Lung (tissue), 12 donors: ENCODE results near the gene SLC38A11. TPM values are rescaled to one million over a fixed set of nuclear protein-coding genes. Genes with fewer than 3 reads are reported as not detected.

Experiments used
- ATAC-seq: fragments of 200-7000 bp; cut with Tn5 transposase; one replicate; pipeline ENCODE4 v1.9.1; 2020; ENCODE audit warnings: moderate number of reproducible peaks; ENCODE audit not compliant: insufficient read depth, low FRiP score
- DNase-seq, 3 donors: peaks; one replicate each; pipeline ENCODE4 v3.0.0-alpha.2; 2013 to 2017
- H3K27ac ChIP-seq, 2 donors: one replicate each; pipeline ENCODE4 v1.5.1; 2013; ENCODE audit warnings: mild to moderate bottlenecking in 2 of 2, moderate library complexity in 2 of 2, control low read depth in 1 of 2, inconsistent platforms in 1 of 2, low read depth in 1 of 2, low read length in 1 of 2
- H3K27me3 ChIP-seq, 3 donors: one replicate each; pipeline ENCODE4 v1.5.1; 2013; ENCODE audit warnings: low read length in 2 of 3; ENCODE audit not compliant: control insufficient read depth in 3 of 3, insufficient read depth in 3 of 3
- H3K36me3 ChIP-seq, 4 donors: one replicate each; pipeline ENCODE4 v1.5.1; 2013; ENCODE audit warnings: low read length in 4 of 4, mild to moderate bottlenecking in 1 of 4, moderate library complexity in 1 of 4; ENCODE audit not compliant: control insufficient read depth in 4 of 4, insufficient read depth in 4 of 4
- H3K4me1 ChIP-seq, 5 donors: one replicate each; pipeline ENCODE4 v1.5.1; 2013; ENCODE audit warnings: low read length in 5 of 5, mild to moderate bottlenecking in 2 of 5, moderate library complexity in 1 of 5; ENCODE audit not compliant: control insufficient read depth in 5 of 5, insufficient read depth in 5 of 5
- H3K4me3 ChIP-seq: one replicate; pipeline ENCODE4 v1.5.1; 2013; ENCODE audit warnings: mild to moderate bottlenecking, control low read depth, moderate library complexity
- H3K9ac ChIP-seq, 2 donors: one replicate each; pipeline ENCODE4 v1.5.1; 2013; ENCODE audit warnings: low read length in 2 of 2, control low read depth in 1 of 2; ENCODE audit not compliant: insufficient read depth in 1 of 2
- H3K9me3 ChIP-seq, 4 donors: one replicate each; pipeline ENCODE4 v1.5.1; 2013; ENCODE audit warnings: low read length in 3 of 4, mild to moderate bottlenecking in 1 of 4, moderate library complexity in 1 of 4; ENCODE audit not compliant: control insufficient read depth in 4 of 4, insufficient read depth in 3 of 4
- WGBS, 2 donors: extraction: QIAGEN DNeasy Blood & Tissue Kit; methylation state at CpG; one replicate each; pipeline ENCODE4 v1.1.7; 2013; 5-methylcytosine and 5-hydroxymethylcytosine counted together
- polyA plus RNA-seq, 2 donors: library from polyadenylated mRNA; stranded (reverse); fragments of 200-250 nt; gene quantifications; one replicate each; pipeline ENCODE4 v1.2.1, GENCODE V29; 2013
- total RNA-seq, 2 donors: library from RNA; depleted of rRNA in 1 of 2; stranded (reverse); fragments of >200 nt in 1 of 2; gene quantifications; one replicate each; pipeline ENCODE4 v1.2.1, GENCODE V29; 2014 to 2021
- TF ChIP-seq, protein P1 (sequence below): IDR thresholded peaks from 2 replicates; pipeline ENCODE4 v1.5.1; 2012; ENCODE audit warnings: mild to moderate bottlenecking; ENCODE audit errors: control extremely low read depth, extremely low read depth
- donor health status: control.
- donor health status: control.
- donor health status: Bipolar disorder and iron deficiency.
- donor health status: healthy.
- donor health status: DM: yes; HTN: yes; CAD: no.

The SLC38A11 gene
- total and polyA plus RNA-seq, 4 donors, result 0.10 to 1.2 (median 0.15) TPM; not detected in 1

DNA sequence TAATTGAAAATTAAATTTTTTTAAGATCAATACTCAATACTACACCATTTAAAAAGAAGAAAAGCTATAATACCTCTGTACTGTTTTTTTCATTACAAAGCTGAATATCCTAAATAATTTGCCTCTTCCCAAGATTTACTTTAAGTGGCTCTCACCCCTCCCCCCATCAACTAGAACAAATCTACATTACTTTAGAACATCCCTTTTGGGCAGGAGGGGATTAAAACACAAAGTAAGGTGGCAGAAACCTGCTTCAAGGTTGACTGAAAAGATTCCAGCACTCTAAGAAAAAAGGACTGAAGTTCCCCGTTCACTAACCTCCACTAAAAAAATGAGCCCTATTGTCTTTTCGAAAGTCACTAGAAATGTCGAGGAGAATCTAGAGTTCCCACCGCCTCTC is 42.3 kb downstream of the SLC38A11 start:
- no peak for ATAC-seq

DNA sequence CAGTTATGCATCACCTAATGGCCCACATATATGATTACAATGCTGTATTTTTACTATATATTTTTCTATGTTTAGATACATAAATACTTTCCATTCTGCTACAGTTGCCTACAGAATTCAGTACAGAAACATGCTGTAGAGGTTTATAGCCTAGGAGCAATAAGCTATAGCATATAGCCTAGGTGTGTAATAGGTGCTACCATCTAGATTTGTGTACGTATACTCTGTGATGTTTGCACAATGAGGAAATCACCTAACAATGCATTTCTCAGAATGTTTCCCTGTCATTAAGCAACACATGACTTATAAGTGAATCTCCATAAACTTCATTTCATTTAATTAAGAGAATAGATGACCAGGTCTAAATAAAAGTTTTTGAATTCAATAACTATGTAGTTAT is 43.5 kb downstream of the SLC38A11 start:
- TF ChIP-seq, protein P1, sequence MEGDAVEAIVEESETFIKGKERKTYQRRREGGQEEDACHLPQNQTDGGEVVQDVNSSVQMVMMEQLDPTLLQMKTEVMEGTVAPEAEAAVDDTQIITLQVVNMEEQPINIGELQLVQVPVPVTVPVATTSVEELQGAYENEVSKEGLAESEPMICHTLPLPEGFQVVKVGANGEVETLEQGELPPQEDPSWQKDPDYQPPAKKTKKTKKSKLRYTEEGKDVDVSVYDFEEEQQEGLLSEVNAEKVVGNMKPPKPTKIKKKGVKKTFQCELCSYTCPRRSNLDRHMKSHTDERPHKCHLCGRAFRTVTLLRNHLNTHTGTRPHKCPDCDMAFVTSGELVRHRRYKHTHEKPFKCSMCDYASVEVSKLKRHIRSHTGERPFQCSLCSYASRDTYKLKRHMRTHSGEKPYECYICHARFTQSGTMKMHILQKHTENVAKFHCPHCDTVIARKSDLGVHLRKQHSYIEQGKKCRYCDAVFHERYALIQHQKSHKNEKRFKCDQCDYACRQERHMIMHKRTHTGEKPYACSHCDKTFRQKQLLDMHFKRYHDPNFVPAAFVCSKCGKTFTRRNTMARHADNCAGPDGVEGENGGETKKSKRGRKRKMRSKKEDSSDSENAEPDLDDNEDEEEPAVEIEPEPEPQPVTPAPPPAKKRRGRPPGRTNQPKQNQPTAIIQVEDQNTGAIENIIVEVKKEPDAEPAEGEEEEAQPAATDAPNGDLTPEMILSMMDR, result no peak
- no peaks in the 10 kb centered on the region for H3K36me3 ChIP-seq
- WGBS, 2 donors, result 28 to 38% methylated on average over 1 of the region's 1 CpG
- H3K9me3 ChIP-seq, result no peaks in the 10 kb centered on the region
- H3K27me3 ChIP-seq, result no peaks in the 10 kb centered on the region
- DNase-seq (no peak), ATAC-seq (no peak)
- H3K4me3 ChIP-seq, result no peak overlapping the region
- H3K4me1 ChIP-seq, result peaks cover 0 to 22% (median 0%) of the 10 kb centered on the region in 5 donors
- no peak overlapping the region for H3K9ac ChIP-seq
- no peak overlapping the region for H3K27ac ChIP-seq

More for the DNA sequence above, 42.3 kb downstream of the SLC38A11 start:
- no peak overlapping the region for H3K4me3 ChIP-seq
- H3K9me3 ChIP-seq, result no peaks in the 10 kb centered on the region
- TF ChIP-seq, protein P1, result no peak
- no peaks in the 10 kb centered on the region for H3K36me3 ChIP-seq
- H3K27ac ChIP-seq, result no peak overlapping the region
- 85% methylated on average over 4 of the region's 4 CpGs for WGBS, 2 donors
- H3K9ac ChIP-seq, result no peak overlapping the region
- peaks cover 0 to 22% (median 0%) of the 10 kb centered on the region in 5 donors for H3K4me1 ChIP-seq
- no peak for DNase-seq
- no peaks in the 10 kb centered on the region for H3K27me3 ChIP-seq

DNA sequence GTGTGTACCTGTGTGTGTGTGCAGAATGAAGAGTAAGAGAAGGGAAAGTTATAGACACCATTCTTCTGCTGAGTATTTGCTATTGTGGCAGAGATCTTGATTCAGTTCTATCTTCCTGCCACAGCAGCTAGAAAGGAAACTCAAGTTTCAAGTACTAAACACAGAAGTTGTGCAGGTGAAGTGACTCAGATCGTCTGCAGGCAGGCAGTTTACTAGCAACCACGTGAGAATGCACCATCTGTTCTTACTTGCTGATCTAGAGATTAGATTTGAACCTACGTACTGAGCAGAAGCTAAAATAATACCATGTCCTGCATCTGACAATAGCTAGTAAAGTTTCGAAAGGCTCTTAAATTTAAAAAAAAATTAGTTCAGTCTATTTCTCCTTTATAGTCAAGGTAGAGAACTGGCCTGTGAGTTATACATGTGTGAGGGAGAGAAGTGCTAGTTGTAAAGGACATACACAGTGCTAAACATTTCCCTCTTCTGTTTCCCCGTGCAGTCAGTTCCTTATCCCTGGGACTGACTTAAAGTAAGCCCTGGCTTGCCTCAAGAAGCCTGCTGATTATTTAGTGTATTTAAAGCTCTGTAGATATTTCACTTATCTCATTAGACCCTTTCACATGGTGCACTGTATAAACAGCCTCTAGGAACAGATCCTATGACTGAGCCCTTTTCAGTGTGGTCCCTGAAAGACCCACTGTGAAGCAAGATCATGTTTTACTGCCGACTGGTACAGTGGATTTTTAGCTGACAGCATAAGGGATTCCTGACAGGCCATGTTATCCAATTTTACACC is 45.0 kb downstream of the SLC38A11 start:
- Histone ChIP-seq H3K27ac (peak overlapping the region; percentile 41 to 67), H3K4me3 (no peak overlapping the region), H3K9me3 (no peaks in the 10 kb centered on the region), H3K9ac (no peak overlapping the region), H3K27me3 (no peaks in the 10 kb centered on the region), H3K36me3 (no peaks in the 10 kb centered on the region), H3K4me1 (peaks cover 0 to 22% (median 0%) of the 10 kb centered on the region in 5 donors)
- 12 to 25% methylated on average over 6 of the region's 6 CpGs for WGBS, 2 donors
- ATAC-seq, result peak; percentile 58
- DNase-seq, result peak in 2 of 3 donors; percentile 16 to 35
- TF ChIP-seq, protein P1, result no peak
